ENCODE data around the gene ARFGEF2. TPM values are rescaled to one million over a fixed set of nuclear protein-coding genes. Genes with fewer than 3 reads are reported as not detected.

The ARFGEF2 gene
- total and polyA plus RNA-seq, 2 of the 4 experiments (the other 2 are of a cell fraction), result 10.3 to 39.1 TPM

- intact Hi-C loops (cut with micrococcal nuclease) (no loop called here), dilution Hi-C loops (cut with HindIII; ENCODE audit: low sequenced_read_pairs, unreplicated experiment) (no loop called here), in situ Hi-C loops (cut with MboI; ENCODE audit: low sequenced_read_pairs) (no loop called here)
- Histone ChIP-seq H4K20me1 (ENCODE audit: insufficient read depth, low read length) (no peaks in the 10 kb centered on the region), H2BK5ac (ENCODE audit: low read depth, low read length, poor library complexity, severe bottlenecking) (no peak overlapping the region), H3K23ac (ENCODE audit: low read depth, low read length) (no peak overlapping the region), H3K14ac (replicated peaks; ENCODE audit: low read depth, low read length) (no peak overlapping the region), H2AK5ac (ENCODE audit: low read depth, low read length) (no peak overlapping the region), H4K5ac (ENCODE audit: low read depth, low read length) (no peak overlapping the region), H3K27ac (ENCODE audit: insufficient read depth, low read length) (no peak overlapping the region), H3K56ac (ENCODE audit: extremely low read depth, insufficient read depth, low read length) (no peak overlapping the region), H3K27me3 (ENCODE audit: control insufficient read depth, insufficient read depth, low read length) (no peaks in the 10 kb centered on the region), H2AFZ (replicated peaks; ENCODE audit: low read length, poor library complexity) (no peak overlapping the region), H3K9me1 (ENCODE audit: insufficient read depth, low read length) (no peaks in the 10 kb centered on the region), H2BK15ac (ENCODE audit: low read depth, low read length) (no peak overlapping the region), H3K36me3 (ENCODE audit: control insufficient read depth, insufficient read depth, low read length) (peaks cover 25% of the 10 kb centered on the region), H4K8ac (ENCODE audit: low read depth in 2 of 2, low read length in 2 of 2) (no peak overlapping the region), H3K4me2 (ENCODE audit: low read depth, low read length) (no peak overlapping the region), H3K79me1 (ENCODE audit: low read depth in 1 of 2, low read length in 2 of 2) (no peaks in the 10 kb centered on the region; a peak in 1 of 4 replicates), H3K4me1 (ENCODE audit: control insufficient read depth, insufficient read depth, low read length) (peaks cover 1% of the 10 kb centered on the region; the same call in 1 of the 2 replicates), H2AK9ac (replicated peaks; ENCODE audit: low read depth, low read length, poor library complexity) (no peak overlapping the region), H2BK120ac (ENCODE audit: low read depth, low read length) (no peak overlapping the region), H3K9me3 (ENCODE audit: control insufficient read depth, insufficient read depth, low read length) (no peaks in the 10 kb centered on the region), H3K4ac (ENCODE audit: low read depth, low read length) (no peak overlapping the region), H3K18ac (ENCODE audit: low read depth, low read length) (no peak overlapping the region), H4K91ac (ENCODE audit: insufficient read depth, low read depth, low read length) (no peak overlapping the region), H2BK20ac (ENCODE audit: low read depth, low read length) (no peak overlapping the region), H3K9ac (ENCODE audit: low read depth, low read length) (no peak overlapping the region), H3K4me3 (ENCODE audit: insufficient read depth, low read depth, low read length) (no peak overlapping the region)
- ChIA-PET CTCF (no interaction called here), POLR2A (ENCODE audit: unreplicated experiment) (no interaction called here)
- TF ChIP-seq MXI1 (IDR thresholded peaks at IDR 0.05; ENCODE audit: borderline replicate concordance, low read depth, low read length) (no peak), ELK1 (IDR thresholded peaks at IDR 0.05; ENCODE audit: borderline replicate concordance, low read depth, low read length) (no peak), CEBPB (IDR thresholded peaks at IDR 0.05; ENCODE audit: low read depth, low read length) (no peak), SMC3 (IDR thresholded peaks at IDR 0.05; ENCODE audit: low read depth, low read length) (no peak), MAZ (IDR thresholded peaks at IDR 0.05; ENCODE audit: borderline replicate concordance, low read depth, low read length) (no peak), POLR2A (IDR thresholded peaks at IDR 0.05; ENCODE audit: low read depth, low read length) (no peak), NFE2L2 (IDR thresholded peaks at IDR 0.05; ENCODE audit: low read depth, low read length) (no peak), USF2 (IDR thresholded peaks at IDR 0.05; ENCODE audit: low read depth, low read length) (no peak), FOS (IDR thresholded peaks at IDR 0.05; ENCODE audit: low read depth, low read length) (no peak), RFX5 (IDR thresholded peaks at IDR 0.05; ENCODE audit: low read depth, low read length) (no peak), MAFK (IDR thresholded peaks at IDR 0.05; ENCODE audit: low read depth, low read length) (no peak), RCOR1 (IDR thresholded peaks at IDR 0.05; ENCODE audit: insufficient replicate concordance, low read length) (no peak), BHLHE40 (IDR thresholded peaks at IDR 0.05; ENCODE audit: low read depth, low read length) (no peak)
- TF ChIP-seq, protein P1, sequence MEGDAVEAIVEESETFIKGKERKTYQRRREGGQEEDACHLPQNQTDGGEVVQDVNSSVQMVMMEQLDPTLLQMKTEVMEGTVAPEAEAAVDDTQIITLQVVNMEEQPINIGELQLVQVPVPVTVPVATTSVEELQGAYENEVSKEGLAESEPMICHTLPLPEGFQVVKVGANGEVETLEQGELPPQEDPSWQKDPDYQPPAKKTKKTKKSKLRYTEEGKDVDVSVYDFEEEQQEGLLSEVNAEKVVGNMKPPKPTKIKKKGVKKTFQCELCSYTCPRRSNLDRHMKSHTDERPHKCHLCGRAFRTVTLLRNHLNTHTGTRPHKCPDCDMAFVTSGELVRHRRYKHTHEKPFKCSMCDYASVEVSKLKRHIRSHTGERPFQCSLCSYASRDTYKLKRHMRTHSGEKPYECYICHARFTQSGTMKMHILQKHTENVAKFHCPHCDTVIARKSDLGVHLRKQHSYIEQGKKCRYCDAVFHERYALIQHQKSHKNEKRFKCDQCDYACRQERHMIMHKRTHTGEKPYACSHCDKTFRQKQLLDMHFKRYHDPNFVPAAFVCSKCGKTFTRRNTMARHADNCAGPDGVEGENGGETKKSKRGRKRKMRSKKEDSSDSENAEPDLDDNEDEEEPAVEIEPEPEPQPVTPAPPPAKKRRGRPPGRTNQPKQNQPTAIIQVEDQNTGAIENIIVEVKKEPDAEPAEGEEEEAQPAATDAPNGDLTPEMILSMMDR (conservative IDR thresholded peaks at IDR 0.05; ENCODE audit: low read depth, low read length), result no peak
- no CpG with 5 or more reads among the region's 8 CpGs for WGBS, 2 experiments (ENCODE audit: extremely low coverage in 2 of 2, insufficient read length in 1 of 2)
- DNase-seq (no peak), ATAC-seq (ENCODE audit: low read depth) (no peak)
- BruUV-seq (replicated peaks), result no TSS peak
Observed at GRCh38 chr20:49032455-49032854, 110.9 kb downstream of the ARFGEF2 start.

Data from IMR-90 (cell line).